Measurements from ENCODE around the gene PSRC1. TPM values are rescaled to one million over a fixed set of nuclear protein-coding genes. Genes with fewer than 3 reads are reported as not detected.

Gene PSRC1
- total RNA-seq, 2 donors from 2014 or later, result 6.5 to 36.0 TPM

DNA sequence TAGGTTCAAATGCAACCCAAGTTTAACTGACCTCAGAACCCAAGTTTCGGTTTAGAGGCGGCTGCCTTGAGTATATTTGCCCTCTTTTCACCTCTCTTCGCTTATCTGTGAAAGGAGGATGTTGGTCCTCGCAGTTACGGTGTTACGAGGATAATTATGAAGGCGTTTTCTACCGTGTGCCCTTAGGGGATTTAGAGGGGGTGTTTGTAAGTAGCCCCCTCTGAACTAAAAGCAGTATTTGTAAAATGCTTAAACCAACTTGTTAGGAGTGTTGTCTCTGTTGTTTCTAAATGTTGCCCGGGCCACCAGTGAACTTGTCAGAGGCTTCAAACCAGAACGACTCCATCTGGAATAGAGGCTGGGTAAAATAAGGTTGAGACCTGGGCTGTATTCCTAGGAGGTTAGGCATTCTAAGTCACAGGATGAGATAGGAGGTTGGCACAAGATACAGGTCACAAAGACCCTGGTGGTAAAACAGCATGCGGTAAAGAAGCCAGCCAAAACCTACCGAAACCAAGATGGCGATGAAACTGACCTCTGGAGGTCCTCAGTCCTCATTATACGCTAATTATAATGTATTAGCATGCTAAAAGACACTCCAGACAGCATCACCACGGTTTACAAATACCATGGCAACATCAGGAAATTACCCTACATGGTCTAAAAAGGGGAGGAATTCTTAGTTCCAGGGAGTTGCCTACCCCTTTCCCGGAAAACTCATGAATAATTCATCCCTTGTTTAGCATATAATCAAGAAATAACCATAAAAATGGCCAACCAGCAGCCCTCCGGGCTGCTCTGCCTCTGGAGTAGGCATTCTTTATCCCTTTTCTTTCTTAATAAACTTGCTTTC, 1.0 kb upstream of the PSRC1 start:
- H3K27me3 ChIP-seq, result no peaks in the 10 kb centered on the region
- no peak for TF ChIP-seq CTCF (IDR thresholded peaks at IDR 0.05)
- peak overlapping the region; percentile 57 for H3K4me3 ChIP-seq
- H3K36me3 ChIP-seq, result no peaks in the 10 kb centered on the region
- H3K27ac ChIP-seq, result peak overlapping the region; percentile 93
- H3K9me3 ChIP-seq, result no peaks in the 10 kb centered on the region
- peak overlapping the region; percentile 78 to 88 for H3K9ac ChIP-seq (ENCODE audit: low read depth in 2 of 2, low read length in 2 of 2)
- DNase-seq, result no peak
- intact Hi-C loops (cut with DNase I), result loop anchor here (5.0 kb wide), 1 partner anchor 113 kb away; the partner anchor contains the start of gene SORT1
- H3K4me1 ChIP-seq, result peaks cover 11% of the 10 kb centered on the region

DNA sequence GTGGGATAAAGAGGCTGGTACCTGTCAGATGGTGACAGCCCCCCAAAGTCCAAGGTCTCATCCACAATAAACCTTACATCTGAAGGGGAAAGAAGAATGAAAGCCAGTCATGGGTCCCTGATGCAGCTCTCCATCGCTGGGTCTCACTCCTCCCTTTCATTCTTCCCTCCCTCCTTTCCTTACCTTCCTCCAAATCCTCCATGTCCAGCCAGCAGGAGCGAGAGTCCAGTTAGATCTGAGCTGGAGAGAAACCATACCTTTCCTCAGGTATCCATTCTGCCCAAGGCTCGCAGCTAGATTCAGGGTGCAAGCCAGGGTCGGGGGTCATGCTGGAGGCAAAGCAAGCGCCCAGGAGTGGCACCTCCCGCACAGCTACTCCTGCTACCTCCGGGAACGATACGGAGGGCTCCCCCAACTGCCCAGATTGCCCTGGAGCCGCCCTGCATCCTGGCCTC, 421 bp downstream of the PSRC1 start:
- Histone ChIP-seq H3K27me3 (no peaks in the 10 kb centered on the region), H3K9me3 (no peaks in the 10 kb centered on the region), H3K4me3 (peak overlapping the region; percentile 57), H3K9ac (ENCODE audit: low read depth in 2 of 2, low read length in 2 of 2) (peak overlapping the region; percentile 62 to 88), H3K4me1 (peaks cover 12% of the 10 kb centered on the region), H3K27ac (peak overlapping the region; percentile 93), H3K36me3 (no peaks in the 10 kb centered on the region)
- peak; percentile 36 for DNase-seq
- intact Hi-C loops (cut with DNase I), result loop anchor here (5.0 kb wide), 1 partner anchor 115 kb away; the partner anchor contains the start of gene SORT1
- no peak for TF ChIP-seq CTCF (IDR thresholded peaks at IDR 0.05)

- peaks cover 17% of the 10 kb centered on the region for H3K4me1 ChIP-seq
- H3K36me3 ChIP-seq, result no peaks in the 10 kb centered on the region
- H3K9ac ChIP-seq (ENCODE audit: low read depth in 2 of 2, low read length in 2 of 2), result peak overlapping the region in 1 of 2 donors; percentile 88
- peak overlapping the region; percentile 57 for H3K4me3 ChIP-seq
- H3K27ac ChIP-seq, result no peak overlapping the region
- H3K27me3 ChIP-seq, result no peaks in the 10 kb centered on the region
- no peak for TF ChIP-seq CTCF (IDR thresholded peaks at IDR 0.05)
- H3K9me3 ChIP-seq, result no peaks in the 10 kb centered on the region
- DNase-seq, result no peak
- intact Hi-C loops (cut with DNase I), result loop anchor here (5.0 kb wide), 1 partner anchor 115 kb away; the partner anchor contains the start of gene SORT1
Measured at GRCh38 chr1:109281680-109282496, 1.1 kb downstream of the PSRC1 start.

GRCh38 chr1:109280862-109281261, 2.1 kb downstream of the PSRC1 start:
- Histone ChIP-seq H3K9me3 (no peaks in the 10 kb centered on the region), H3K27ac (no peak overlapping the region), H3K27me3 (no peaks in the 10 kb centered on the region), H3K4me3 (no peak overlapping the region), H3K36me3 (no peaks in the 10 kb centered on the region), H3K9ac (ENCODE audit: low read depth in 2 of 2, low read length in 2 of 2) (no peak overlapping the region), H3K4me1 (peaks cover 17% of the 10 kb centered on the region)
- DNase-seq, result no peak
- intact Hi-C loops (cut with DNase I), result loop anchor here (5.0 kb wide), 1 partner anchor 116 kb away; the partner anchor contains the start of gene SORT1
- TF ChIP-seq CTCF (IDR thresholded peaks at IDR 0.05), result no peak

GRCh38 chr1:109279615-109280278, 3.2 kb downstream of the PSRC1 start:
- H3K27me3 ChIP-seq, result no peaks in the 10 kb centered on the region
- peaks cover 21% of the 10 kb centered on the region for H3K4me1 ChIP-seq
- no peak overlapping the region for H3K9ac ChIP-seq (ENCODE audit: low read depth in 2 of 2, low read length in 2 of 2)
- H3K36me3 ChIP-seq, result no peaks in the 10 kb centered on the region
- intact Hi-C loops (cut with DNase I), result loop anchor here (5.0 kb wide), 1 partner anchor 118 kb away; the partner anchor contains the start of gene SORT1
- DNase-seq, result no peak
- no peak overlapping the region for H3K27ac ChIP-seq
- no peak overlapping the region for H3K4me3 ChIP-seq
- H3K9me3 ChIP-seq, result no peaks in the 10 kb centered on the region
- TF ChIP-seq CTCF (IDR thresholded peaks at IDR 0.05), result no peak

Data from colonic mucosa (tissue), 4 donors.